GM21825 (cell line): ENCODE measurements around the gene CYP11A1.
"Not testable (repeated sequence)": the region's sequence is repeated elsewhere in the genome, so short reads cannot be mapped to it uniquely, and the experiment has no call there.

Source experiments
- ATAC-seq: cut with Tn5 transposase; IDR thresholded peaks from one replicate; pipeline ENCODE4 v1.9.1; 2021; ENCODE audit warnings: mild to moderate bottlenecking, moderate library complexity; ENCODE audit not compliant: unreplicated experiment

CYP11A1 gene

GRCh38 chr15:74400915-74401757 lies 33.7 kb upstream of the CYP11A1 start:
- no peak for ATAC-seq

- no peak for ATAC-seq
Measured at GRCh38 chr15:74400313-74400860, 32.9 kb upstream of the CYP11A1 start.

- ATAC-seq = no peak
Measured at GRCh38 chr15:74399511-74400312, 32.3 kb upstream of the CYP11A1 start.

GRCh38 chr15:74399100-74399499 lies 31.7 kb upstream of the CYP11A1 start:
- ATAC-seq = no peak

- ATAC-seq = no peak
Measured at GRCh38 chr15:74398183-74398582, 30.7 kb upstream of the CYP11A1 start.

- peak; percentile 25 for ATAC-seq
Measured at GRCh38 chr15:74397239-74398068, 30.0 kb upstream of the CYP11A1 start.

GRCh38 chr15:74396445-74397238 lies 29.2 kb upstream of the CYP11A1 start:
- peak; percentile 37 for ATAC-seq

GRCh38 chr15:74396146-74396438 lies 28.6 kb upstream of the CYP11A1 start:
- peak; percentile 3 for ATAC-seq

- ATAC-seq = no peak
Measured at GRCh38 chr15:74395319-74396145, 28.1 kb upstream of the CYP11A1 start.

- no peak for ATAC-seq
Measured at GRCh38 chr15:74394090-74394846, 26.8 kb upstream of the CYP11A1 start.

- ATAC-seq = no peak
Measured at GRCh38 chr15:74393423-74393822, 26.0 kb upstream of the CYP11A1 start.

GRCh38 chr15:74392902-74393301 lies 25.5 kb upstream of the CYP11A1 start:
- no peak for ATAC-seq

GRCh38 chr15:74392451-74392830 lies 25.0 kb upstream of the CYP11A1 start:
- no peak for ATAC-seq

GRCh38 chr15:74391582-74392450 lies 24.4 kb upstream of the CYP11A1 start:
- no peak for ATAC-seq

- ATAC-seq = no peak
Measured at GRCh38 chr15:74390647-74391288, 23.3 kb upstream of the CYP11A1 start.

GRCh38 chr15:74390049-74390646 lies 22.7 kb upstream of the CYP11A1 start:
- ATAC-seq = not testable (repeated sequence)
